Pons (tissue), 1 donor: ENCODE measurements around the gene DOK4.

Experiments used
- DNase-seq: peaks from one replicate; pipeline ENCODE4 v3.0.0-alpha.2; 2016; ENCODE audit warnings: low spot score

DOK4 gene

DNA sequence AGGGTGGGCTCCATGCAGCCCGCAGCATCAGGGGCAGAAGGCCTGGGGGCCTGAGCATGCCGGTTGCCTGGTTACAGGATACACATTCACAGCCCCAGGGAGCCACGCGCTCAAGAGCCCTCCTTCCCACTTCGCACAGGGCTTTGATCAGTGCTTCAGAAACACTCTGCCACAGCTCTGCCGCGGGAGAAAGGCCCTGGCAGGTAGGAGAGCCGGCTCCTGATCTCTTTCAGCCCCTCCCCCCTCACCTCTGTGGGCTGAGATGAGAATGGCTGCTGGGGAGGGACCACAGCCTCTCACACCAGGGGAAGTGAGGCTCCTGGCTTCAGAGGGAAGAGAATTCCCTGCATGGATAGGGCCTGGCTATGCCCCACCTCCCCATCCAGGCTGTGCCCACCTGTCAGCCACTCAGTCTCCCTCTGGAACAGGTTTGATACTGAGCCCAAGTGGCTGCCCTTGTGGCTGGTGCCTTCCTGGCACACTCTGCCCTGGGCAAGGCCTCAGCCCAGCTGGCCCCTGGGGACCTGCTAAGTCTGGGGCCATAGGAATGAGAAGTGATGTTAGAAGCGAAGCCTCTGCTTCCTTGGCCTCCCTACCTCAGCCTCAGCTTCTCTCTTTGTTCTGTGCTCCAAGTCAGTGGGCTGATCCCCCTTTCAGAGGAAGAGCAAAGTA lies 8.6 kb downstream of the DOK4 start:
- DNase-seq, result no peak

DNA sequence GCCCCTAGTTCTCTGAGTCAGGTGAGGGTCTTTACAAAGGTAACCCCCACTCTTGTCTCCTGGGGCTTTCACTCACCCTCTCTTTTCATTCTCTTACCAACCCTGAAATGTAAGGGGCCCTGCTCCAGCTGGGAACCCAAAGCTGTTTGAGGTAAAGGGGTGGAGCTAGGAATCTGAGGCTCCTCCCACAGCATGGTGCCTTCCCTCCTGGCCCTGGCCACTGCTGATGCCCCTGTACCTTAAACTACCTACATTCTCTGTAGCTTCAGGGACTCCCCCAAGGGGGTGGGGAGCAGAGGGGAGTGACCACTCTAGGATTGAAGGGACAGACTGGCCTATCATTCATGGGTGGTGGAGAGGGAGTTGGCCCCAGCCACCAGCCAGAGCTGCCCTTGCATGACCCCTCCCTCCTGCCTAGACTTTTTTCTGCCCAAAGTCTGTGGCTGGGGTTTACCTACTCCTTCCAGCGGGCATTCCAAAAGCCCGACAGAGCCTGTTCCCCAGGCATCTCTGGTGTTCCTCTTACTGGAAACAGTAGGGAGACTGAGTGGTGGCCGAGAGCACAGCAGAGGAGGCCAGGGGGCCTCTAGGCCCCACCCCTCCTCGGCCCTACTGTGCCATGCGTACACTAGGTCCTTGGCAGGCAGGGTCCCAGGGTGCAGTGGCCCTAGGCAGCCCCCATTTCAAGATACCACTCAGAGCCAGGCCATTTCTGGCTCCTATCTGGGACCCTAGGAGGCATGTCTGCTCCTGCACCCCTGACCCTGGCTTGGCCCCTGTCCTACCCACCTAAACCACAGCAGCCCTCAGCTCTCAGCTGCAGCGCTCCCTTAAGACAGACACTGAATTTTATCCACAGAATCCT lies 9.5 kb downstream of the DOK4 start:
- no peak for DNase-seq

GRCh38 chr16:57475711-57476339 lies 10.5 kb downstream of the DOK4 start:
- DNase-seq, result no peak

DNA sequence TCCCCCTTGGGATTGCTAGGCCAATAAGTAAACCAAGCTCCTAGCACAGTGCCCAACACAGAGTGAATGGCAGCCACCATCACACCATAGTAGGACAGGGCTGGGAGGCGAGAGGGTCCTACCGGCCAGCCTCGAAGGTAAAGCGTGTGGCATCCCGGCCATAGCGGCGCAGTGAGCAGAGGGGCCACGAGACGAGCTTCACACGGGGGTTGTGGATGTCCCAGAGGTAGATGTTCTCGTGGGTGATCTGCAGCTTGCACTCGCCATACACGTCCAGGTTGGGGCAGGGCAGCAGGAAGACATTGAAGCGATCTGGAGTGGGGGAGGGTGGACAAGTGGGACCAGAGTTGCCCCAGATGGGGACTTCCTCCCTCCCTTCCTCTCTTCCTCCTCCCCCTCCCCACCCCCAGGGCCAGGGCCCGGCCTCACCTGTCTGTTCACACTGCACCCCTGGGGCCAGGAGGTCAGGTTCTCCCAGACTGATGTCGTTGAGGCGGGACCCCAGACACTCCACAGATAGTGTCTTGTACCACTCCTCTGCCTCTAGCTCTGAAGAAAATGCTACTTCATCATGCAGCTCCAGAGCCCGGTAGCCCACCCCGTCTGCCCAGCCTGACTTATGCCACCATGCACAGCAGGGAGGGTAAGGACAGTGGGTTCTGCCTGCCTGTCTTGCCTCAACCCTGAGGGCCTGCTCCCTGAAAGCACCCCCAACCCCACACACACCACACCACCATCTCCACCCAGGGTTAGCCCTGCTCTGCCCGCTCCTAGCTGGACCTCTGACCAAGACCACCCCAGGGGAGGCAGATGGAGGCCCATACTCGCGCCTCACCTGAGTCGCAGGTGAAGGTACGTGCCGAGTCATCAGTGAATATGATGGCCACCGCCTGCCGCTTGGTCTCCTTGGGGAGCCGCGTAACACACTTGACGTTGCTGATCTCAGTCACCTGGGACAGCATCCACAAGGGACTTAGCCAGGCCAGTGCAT lies 11.3 kb downstream of the DOK4 start:
- DNase-seq, result no peak

- DNase-seq, result no peak
These were observed 12.4 kb downstream of the DOK4 start for GRCh38 chr16:57473906-57474305.

DNA sequence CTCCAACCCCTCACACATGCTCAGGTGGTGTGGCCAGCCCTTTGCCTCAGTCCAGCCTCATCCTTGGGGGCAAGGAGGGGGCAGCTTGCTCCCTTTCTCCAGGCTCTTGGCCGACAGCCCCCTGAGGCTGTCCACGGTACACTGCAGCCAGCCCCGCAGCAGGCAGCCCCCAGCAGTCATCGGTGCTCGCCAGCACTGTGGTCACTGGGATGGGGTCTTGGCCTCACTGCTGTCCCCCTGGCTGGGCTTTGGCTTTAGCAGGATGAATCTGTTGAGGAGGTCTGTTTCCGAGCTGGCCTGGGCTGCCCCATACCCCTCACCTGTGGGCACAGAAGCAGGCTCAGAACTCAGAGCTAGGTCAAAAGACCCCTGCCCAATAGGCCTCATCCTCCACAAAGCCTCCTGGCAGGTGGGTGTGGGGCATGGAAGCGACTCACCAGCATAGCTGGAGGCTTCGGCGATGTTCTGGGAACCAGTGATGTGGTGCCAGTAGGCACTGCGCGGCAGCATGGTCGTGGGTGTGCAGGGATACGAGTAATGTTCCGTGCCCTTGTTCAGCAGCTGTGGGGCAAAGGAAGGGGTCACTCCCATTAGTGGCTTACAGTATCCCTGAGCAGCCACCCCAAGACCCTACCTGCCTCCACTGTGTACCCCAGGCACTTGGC lies 13.0 kb downstream of the DOK4 start:
- no peak for DNase-seq

- DNase-seq, result no peak
These were observed 13.6 kb downstream of the DOK4 start for GRCh38 chr16:57472665-57473060.

DNA sequence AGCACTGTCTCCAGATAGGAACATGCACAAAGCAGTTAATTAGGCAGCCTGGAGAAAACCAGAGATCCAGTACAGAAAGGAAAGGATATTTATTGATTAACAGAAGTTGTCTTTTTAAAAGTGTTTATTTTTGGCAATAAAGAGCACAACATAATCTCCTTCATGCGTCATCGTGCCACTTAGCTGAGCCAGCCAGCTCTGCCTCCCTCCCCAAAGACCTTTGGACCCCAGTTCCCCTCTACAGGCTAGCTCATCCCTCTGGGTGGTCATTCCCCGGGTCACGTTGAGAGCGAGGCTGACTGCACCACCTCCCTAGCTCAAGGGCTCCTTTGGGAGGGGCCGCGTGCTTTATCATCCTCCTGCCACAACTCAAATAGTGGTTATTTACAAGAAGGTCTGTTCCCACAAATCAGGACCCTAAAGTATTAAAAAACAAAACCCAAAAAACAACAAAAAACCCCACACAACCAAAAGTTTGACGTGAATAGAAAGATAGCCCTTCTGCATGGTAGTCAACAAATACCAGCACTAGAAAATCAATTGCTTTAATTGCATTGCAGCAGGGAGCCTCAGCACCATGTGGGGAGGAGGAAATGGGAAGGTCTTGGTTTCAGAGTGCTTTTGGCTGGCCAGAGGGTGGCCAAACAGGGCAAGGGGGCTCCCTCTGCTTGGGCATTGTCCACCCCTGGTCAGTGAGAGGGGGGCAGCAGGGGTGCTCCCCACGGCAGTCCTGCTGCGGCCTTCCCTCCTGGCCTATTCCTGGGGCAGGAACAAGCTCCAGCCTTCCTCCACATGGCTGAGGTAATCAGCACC lies 14.2 kb downstream of the DOK4 start:
- DNase-seq, result no peak

GRCh38 chr16:57471209-57471608 lies 15.1 kb downstream of the DOK4 start:
- DNase-seq, result no peak

GRCh38 chr16:57470711-57471110 lies 15.6 kb downstream of the DOK4 start:
- no peak for DNase-seq

GRCh38 chr16:57469917-57470470 lies 16.3 kb downstream of the DOK4 start:
- DNase-seq, result no peak

DNA sequence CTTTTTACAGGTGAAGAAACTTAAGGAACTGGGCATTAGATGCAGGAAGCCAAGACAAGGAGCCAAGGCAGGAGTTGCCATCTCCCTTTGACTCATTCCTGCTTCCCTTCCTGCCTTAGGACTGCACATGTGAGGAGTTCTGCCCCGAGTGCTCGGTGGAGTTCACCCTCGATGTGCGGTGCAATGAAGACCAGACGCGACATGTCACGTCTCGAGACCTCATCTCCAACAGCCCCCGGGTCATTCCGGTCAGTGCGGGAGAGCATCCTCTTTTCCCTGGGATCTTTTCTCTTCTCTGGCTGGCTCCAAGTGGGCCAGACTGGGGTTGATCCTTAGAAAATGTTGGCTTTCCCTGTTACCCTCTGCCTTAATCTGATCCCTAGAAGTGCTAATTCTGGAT lies 17.2 kb downstream of the DOK4 start:
- no peak for DNase-seq

- no peak for DNase-seq
These were observed 17.9 kb downstream of the DOK4 start for GRCh38 chr16:57468346-57468745.

DNA sequence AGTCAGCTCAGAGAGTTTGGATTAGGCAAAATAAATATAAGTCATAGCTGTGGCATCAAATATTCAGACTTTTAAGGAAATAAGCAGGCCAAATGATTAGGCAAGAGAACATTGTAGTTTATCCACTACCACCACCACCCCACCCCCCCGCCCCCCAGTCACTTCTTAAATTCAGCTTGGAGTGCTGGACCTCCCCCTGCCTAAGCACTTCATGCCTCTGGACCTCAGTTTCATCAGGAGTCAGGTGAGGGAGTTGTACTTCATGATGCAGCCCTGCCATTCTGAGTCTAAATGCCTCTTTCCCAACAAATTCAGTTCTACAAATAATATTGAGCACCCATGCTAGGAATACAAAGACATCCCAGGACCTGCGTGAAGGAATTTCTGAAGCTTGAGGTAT lies 21.8 kb downstream of the DOK4 start:
- no peak for DNase-seq

GRCh38 chr16:57462978-57463362 lies 23.3 kb downstream of the DOK4 start:
- no peak for DNase-seq

- DNase-seq, result peak; percentile 58
These were observed 23.9 kb downstream of the DOK4 start, which contains the start of gene POLR2C for GRCh38 chr16:57462209-57462977. Gene POLR2C, plus strand, starts transcription at chr16:57462679. Its CDS starts 46 bp downstream, at chr16:57462725.

- DNase-seq, result no peak
These were observed 34.3 kb downstream of the DOK4 start for GRCh38 chr16:57452021-57452420.

DNA sequence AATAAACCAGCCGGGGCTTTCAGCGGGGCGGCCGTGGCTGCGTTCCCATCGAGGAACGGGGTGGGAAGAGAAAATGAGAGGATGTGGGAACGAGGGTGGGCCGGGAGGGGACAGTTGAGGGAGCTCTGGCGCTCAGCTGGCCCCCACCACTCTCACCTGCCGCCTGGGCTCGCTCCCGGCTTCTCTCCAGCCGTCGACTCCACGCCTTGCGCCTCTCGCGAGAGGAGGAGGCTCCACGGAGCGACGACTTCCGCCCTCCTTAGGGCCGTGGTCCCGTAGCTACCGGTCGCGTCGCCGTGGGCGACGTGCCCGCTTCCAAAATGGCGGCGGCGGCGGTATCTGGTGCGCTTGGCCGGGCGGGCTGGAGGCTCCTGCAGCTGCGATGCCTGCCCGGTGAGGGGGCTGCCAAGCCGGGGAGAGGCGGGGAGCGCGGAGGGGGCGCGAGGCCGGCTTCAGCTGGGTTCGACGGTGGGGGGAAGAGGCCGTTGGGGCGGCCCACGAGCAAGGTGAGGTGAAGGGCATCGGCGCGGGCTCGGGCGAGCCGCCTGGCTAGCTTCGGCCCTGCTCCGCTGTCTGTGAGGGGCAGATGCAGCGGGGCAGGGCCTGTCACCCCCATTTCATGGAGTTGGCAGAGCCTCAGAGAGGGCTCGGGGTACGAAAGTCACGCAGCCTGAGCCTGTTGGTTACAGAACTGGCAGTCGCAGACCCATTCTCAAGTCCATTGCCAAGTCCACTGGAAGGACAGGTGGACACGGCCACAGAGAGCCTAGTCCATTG lies 38.9 kb downstream of the DOK4 start, which contains the start of the genes CIAPIN1 and COQ9:
Gene CIAPIN1 (minus strand): TSS at position 200 of the 777 bp plus-strand sequence. CDS start 6,457 bp downstream, outside the sequence.
Gene COQ9 (plus strand): TSS at position 294 of the 777 bp plus-strand sequence. CDS start 27 bp downstream, at position 321.
- DNase-seq, result peak; percentile 86
